NCI-H2107 treated with DMSO at 0.1 percent for 48 hours (cell line): ENCODE data around the gene RAP1GDS1.

Experiments
- DNase-seq: peaks from one replicate; lab custom pipeline; 2025; ENCODE audit not compliant: unreplicated experiment; lab: John Stamatoyannopoulos, UW

The RAP1GDS1 gene

GRCh38 chr4:98260579-98261404 lies at the start of gene RAP1GDS1:
Gene RAP1GDS1, plus strand, starts transcription at chr4:98261384. Its CDS starts 182 bp downstream, at chr4:98261566.
- DNase-seq, result peak; percentile 80

GRCh38 chr4:98222306-98222705 lies 38.9 kb upstream of the RAP1GDS1 start:
- no peak for DNase-seq

GRCh38 chr4:98226396-98226795 lies 34.8 kb upstream of the RAP1GDS1 start:
- no peak for DNase-seq

GRCh38 chr4:98230961-98231360 lies 30.2 kb upstream of the RAP1GDS1 start:
- DNase-seq, result no peak

- no peak for DNase-seq
Observed at GRCh38 chr4:98232202-98232601, 29.0 kb upstream of the RAP1GDS1 start.

GRCh38 chr4:98237204-98237603 lies 24.0 kb upstream of the RAP1GDS1 start:
- no peak for DNase-seq

GRCh38 chr4:98242063-98242462 lies 19.1 kb upstream of the RAP1GDS1 start:
- no peak for DNase-seq

- no peak for DNase-seq
Observed at GRCh38 chr4:98242538-98242937, 18.6 kb upstream of the RAP1GDS1 start.

- DNase-seq, result no peak
Observed at GRCh38 chr4:98245226-98245625, 16.0 kb upstream of the RAP1GDS1 start.

- DNase-seq, result no peak
Observed at GRCh38 chr4:98248934-98249333, 12.2 kb upstream of the RAP1GDS1 start.

- DNase-seq, result no peak
Observed at GRCh38 chr4:98249831-98250230, 11.4 kb upstream of the RAP1GDS1 start.

- no peak for DNase-seq
Observed at GRCh38 chr4:98253499-98253898, 7.7 kb upstream of the RAP1GDS1 start.

- peak; percentile 14 for DNase-seq
Observed at GRCh38 chr4:98260047-98260578, 1.1 kb upstream of the RAP1GDS1 start.

GRCh38 chr4:98261405-98262291 lies 464 bp downstream of the RAP1GDS1 start:
- peak; percentile 14 for DNase-seq

GRCh38 chr4:98262431-98262830 lies 1.2 kb downstream of the RAP1GDS1 start:
- no peak for DNase-seq

- DNase-seq, result no peak
Observed at GRCh38 chr4:98267498-98267897, 6.3 kb downstream of the RAP1GDS1 start.

- no peak for DNase-seq
Observed at GRCh38 chr4:98275145-98275544, 14.0 kb downstream of the RAP1GDS1 start.

GRCh38 chr4:98283219-98284189 lies 22.3 kb downstream of the RAP1GDS1 start:
- no peak for DNase-seq

- no peak for DNase-seq
Observed at GRCh38 chr4:98284640-98285046, 23.5 kb downstream of the RAP1GDS1 start.

- DNase-seq, result no peak
Observed at GRCh38 chr4:98285676-98286075, 24.5 kb downstream of the RAP1GDS1 start.
